Activated B cell treated with CpG ODN at 0.5 μM for 24 hours (primary cell): ENCODE data around the gene SERPINI1. TPM values are rescaled to one million over a fixed set of nuclear protein-coding genes. Genes with fewer than 3 reads are reported as not detected.

ENCODE experiments used
- ATAC-seq: fragments of 200-7000 bp; cut with Tn5 transposase; one replicate; pipeline ENCODE4 v1.10.0; 2021; ENCODE audit warnings: low read depth, mild to moderate bottlenecking, moderate library complexity
- CTCF ChIA-PET: fragments of 350-600 bp; sonication (Branson Sonifier 250); formaldehyde crosslinking; loops from one replicate; lab custom pipeline; 2021; ENCODE audit warnings: antibody characterized with exemption; lab: Charles Lee
- POLR2A ChIA-PET: fragments of 350-600 bp; sonication (Branson Sonifier 250); formaldehyde crosslinking; loops from one replicate; lab custom pipeline; 2021; ENCODE audit warnings: antibody characterized with exemption; lab: Charles Lee
- DNase-seq: peaks from one replicate; pipeline ENCODE4 v3.0.0; 2022
- H3K27ac Mint-ChIP-seq: one replicate; pipeline ENCODE4 v1.8.0; 2020; ENCODE audit warnings: mixed read lengths
- H3K27me3 Mint-ChIP-seq: one replicate; pipeline ENCODE4 v1.8.0; 2021; ENCODE audit warnings: mixed read lengths
- H3K36me3 Mint-ChIP-seq: one replicate; pipeline ENCODE4 v1.8.0; 2021; ENCODE audit warnings: low read depth, mixed read lengths
- H3K4me1 Mint-ChIP-seq: one replicate; pipeline ENCODE4 v1.8.0; 2021; ENCODE audit warnings: mixed read lengths
- H3K4me3 Mint-ChIP-seq: one replicate; pipeline ENCODE4 v1.8.0; 2020; ENCODE audit warnings: mild to moderate bottlenecking, mixed read lengths
- H3K9me3 Mint-ChIP-seq: one replicate; pipeline ENCODE4 v1.8.0; 2020; ENCODE audit warnings: mixed read lengths
- CTCF ChIP-seq: fragments of 200-600 bp; IDR thresholded peaks from one replicate; pipeline ENCODE4 v1.8.0; 2022; ENCODE audit warnings: antibody characterized with exemption, mild to moderate bottlenecking
- intact Hi-C: fragments of 100-400 bp; cut with micrococcal nuclease; formaldehyde crosslinking; loops from one replicate; pipeline ENCODE4 v1.15.1; 2024
- total RNA-seq: library from RNA; stranded (reverse); gene quantifications from 2 replicates; pipeline ENCODE4 v1.2.3, GENCODE V29; 2022

The SERPINI1 gene
- total RNA-seq, 1 donor from 2014 or later: 1.8 TPM

- intact Hi-C loops: no loop called here
- Mint-ChIP-seq H3K9me3 (no peaks in the 10 kb centered on the region), H3K36me3 (peaks cover 64% of the 10 kb centered on the region), H3K4me3 (no peak overlapping the region), H3K27ac (no peak overlapping the region), H3K27me3 (no peaks in the 10 kb centered on the region), H3K4me1 (no peaks in the 10 kb centered on the region)
- ATAC-seq: no peak
- POLR2A ChIA-PET: no interaction called here
- no peak for DNase-seq
- CTCF ChIA-PET: interaction anchor here (0.9 kb wide), 1 partner anchor 16 kb away, joined by 3 read pairs; no protein-coding TSS in a partner anchor
- TF ChIP-seq CTCF: no peak
These were observed 34.6 kb upstream of the SERPINI1 start for GRCh38 chr3:167700926-167701325.

- no peak for TF ChIP-seq CTCF
- H3K4me3 Mint-ChIP-seq: no peak overlapping the region
- peaks cover 71% of the 10 kb centered on the region for H3K36me3 Mint-ChIP-seq
- POLR2A ChIA-PET: no interaction called here
- H3K27me3 Mint-ChIP-seq: no peaks in the 10 kb centered on the region
- CTCF ChIA-PET: interaction anchor here (1.0 kb wide), 1 partner anchor 20 kb away, joined by 4 read pairs; no protein-coding TSS in a partner anchor
- no peak for ATAC-seq
- no peak for DNase-seq
- peaks cover under 1% of the 10 kb centered on the region for H3K4me1 Mint-ChIP-seq
- H3K27ac Mint-ChIP-seq: no peak overlapping the region
- intact Hi-C loops: loop anchor here (2.0 kb wide), 1 partner anchor 13 kb away; no protein-coding TSS in a partner anchor
- no peaks in the 10 kb centered on the region for H3K9me3 Mint-ChIP-seq
These were observed 29.7 kb upstream of the SERPINI1 start for GRCh38 chr3:167705840-167706239.

- intact Hi-C loops: no loop called here
- TF ChIP-seq CTCF: no peak
- Mint-ChIP-seq H3K4me3 (no peak overlapping the region), H3K9me3 (no peaks in the 10 kb centered on the region), H3K4me1 (peaks cover 24% of the 10 kb centered on the region), H3K27ac (no peak overlapping the region), H3K36me3 (peaks cover 84% of the 10 kb centered on the region), H3K27me3 (no peaks in the 10 kb centered on the region)
- no peak for ATAC-seq
- POLR2A ChIA-PET: no interaction called here
- no peak for DNase-seq
- CTCF ChIA-PET: no interaction called here
These were observed 25.8 kb upstream of the SERPINI1 start for GRCh38 chr3:167709690-167710089.

- no peaks in the 10 kb centered on the region for H3K9me3 Mint-ChIP-seq
- H3K4me3 Mint-ChIP-seq: no peak overlapping the region
- H3K27me3 Mint-ChIP-seq: no peaks in the 10 kb centered on the region
- no peak overlapping the region for H3K27ac Mint-ChIP-seq
- no peak for TF ChIP-seq CTCF
- intact Hi-C loops: no loop called here
- no peak for DNase-seq
- peaks cover 90% of the 10 kb centered on the region for H3K36me3 Mint-ChIP-seq
- peaks cover 31% of the 10 kb centered on the region for H3K4me1 Mint-ChIP-seq
- ChIA-PET CTCF (no interaction called here), POLR2A (no interaction called here)
- ATAC-seq: no peak
These were observed 25.0 kb upstream of the SERPINI1 start for GRCh38 chr3:167710552-167710951.

- Mint-ChIP-seq H3K36me3 (peaks cover 88% of the 10 kb centered on the region), H3K27ac (no peak overlapping the region), H3K4me1 (peaks cover 35% of the 10 kb centered on the region), H3K4me3 (no peak overlapping the region), H3K9me3 (no peaks in the 10 kb centered on the region), H3K27me3 (no peaks in the 10 kb centered on the region)
- intact Hi-C loops: no loop called here
- ATAC-seq (no peak), DNase-seq (no peak)
- ChIA-PET POLR2A (no interaction called here), CTCF (interaction anchor here (1.6 kb wide), 1 partner anchor 30 kb away, joined by 3 read pairs; no protein-coding TSS in a partner anchor)
- TF ChIP-seq CTCF: no peak
These were observed 24.1 kb upstream of the SERPINI1 start for GRCh38 chr3:167711439-167711838.
